A673 (cell line): Measurements from ENCODE around the gene CHAMP1. TPM values are rescaled to one million over a fixed set of nuclear protein-coding genes. Genes with fewer than 3 reads are reported as not detected.

Experiments used
- BruUV-seq: library from RNA; stranded (reverse); fragments of 400-500 nt; replicated peaks from 2 replicates; lab custom pipeline; 2021; lab: Mats Ljungman, UMichigan
- CTCF ChIA-PET: fragments of 300-600 bp; sonication (Branson Sonifier 250); formaldehyde crosslinking; loops from one replicate; lab custom pipeline; 2022; ENCODE audit warnings: antibody characterized with exemption; lab: Charles Lee
- POLR2A ChIA-PET: fragments of 300-600 bp; sonication (Branson Sonifier 250); formaldehyde crosslinking; loops from one replicate; lab custom pipeline; 2022; ENCODE audit warnings: antibody characterized with exemption; ENCODE audit not compliant: low non-redundant PET; lab: Charles Lee
- DNase-seq: peaks from one replicate; pipeline ENCODE4 v3.0.0-alpha.2; 2015; ENCODE audit warnings: low spot score
- H3K27ac ChIP-seq: fragments of 200-600 bp; sonication (generic); 2 replicates; pipeline ENCODE4 v1.5.1; 2016; ENCODE audit warnings: mixed run types, low read depth, mild to moderate bottlenecking, mixed read lengths, antibody characterized with exemption, low read length; ENCODE audit not compliant: poor library complexity, severe bottlenecking
- H3K27me3 ChIP-seq: fragments of 200-600 bp; sonication (generic); replicated peaks from 2 replicates; pipeline ENCODE4 v1.6.1; 2017; ENCODE audit warnings: mixed run types, low read depth, mild to moderate bottlenecking, mixed read lengths, antibody characterized with exemption, low read length; ENCODE audit not compliant: insufficient read depth, poor library complexity
- H3K36me3 ChIP-seq: fragments of 200-600 bp; sonication (generic); 2 replicates; pipeline ENCODE4 v1.6.1; 2016; ENCODE audit warnings: mixed run types, mild to moderate bottlenecking, mixed read lengths, antibody characterized with exemption, low read length; ENCODE audit not compliant: insufficient read depth, poor library complexity, severe bottlenecking
- H3K4me1 ChIP-seq: fragments of 200-600 bp; sonication (generic); 2 replicates; pipeline ENCODE4 v1.6.1; 2017; ENCODE audit warnings: mixed run types, mild to moderate bottlenecking, mixed read lengths, antibody characterized with exemption, low read length; ENCODE audit not compliant: insufficient read depth, poor library complexity, severe bottlenecking
- H3K4me3 ChIP-seq: fragments of 200-600 bp; sonication (generic); 2 replicates; pipeline ENCODE4 v1.5.1; 2016; ENCODE audit warnings: low read depth, mixed run types, mild to moderate bottlenecking, mixed read lengths, low read length; ENCODE audit not compliant: poor library complexity, severe bottlenecking
- H3K9me3 ChIP-seq: fragments of 200-600 bp; sonication (generic); 2 replicates; pipeline ENCODE4 v1.6.1; 2016; ENCODE audit warnings: mixed run types, low read depth, mild to moderate bottlenecking, mixed read lengths, antibody characterized with exemption, low read length; ENCODE audit not compliant: poor library complexity, severe bottlenecking
- EZH2 ChIP-seq: fragments of 200-600 bp; sonication (generic); IDR thresholded peaks from 2 replicates; pipeline ENCODE4 v1.6.1; 2017; ENCODE audit warnings: borderline replicate concordance, low read depth, mild to moderate bottlenecking, mixed read lengths, antibody characterized with exemption, low read length; ENCODE audit not compliant: poor library complexity, severe bottlenecking
- intact Hi-C: fragments of 100-400 bp; cut with micrococcal nuclease; formaldehyde crosslinking; loops from one replicate; pipeline ENCODE4 v1.10.0; 2022; ENCODE audit not compliant: unreplicated experiment
- total RNA-seq: library from RNA; stranded (reverse); gene quantifications from 2 replicates; pipeline ENCODE4 v1.2.3, GENCODE V29; 2021
- TF ChIP-seq, protein P1 (sequence below): fragments of 300-800, 200-600 bp; sonication (generic); conservative IDR thresholded peaks from 2 replicates; pipeline ENCODE4 v1.5.1; 2017; ENCODE audit warnings: low read depth, mild to moderate bottlenecking, antibody characterized with exemption, low read length, moderate library complexity, mixed read lengths

CHAMP1 gene
- total RNA-seq, 1 experiment from 2014 or later = 31.8 TPM

DNA sequence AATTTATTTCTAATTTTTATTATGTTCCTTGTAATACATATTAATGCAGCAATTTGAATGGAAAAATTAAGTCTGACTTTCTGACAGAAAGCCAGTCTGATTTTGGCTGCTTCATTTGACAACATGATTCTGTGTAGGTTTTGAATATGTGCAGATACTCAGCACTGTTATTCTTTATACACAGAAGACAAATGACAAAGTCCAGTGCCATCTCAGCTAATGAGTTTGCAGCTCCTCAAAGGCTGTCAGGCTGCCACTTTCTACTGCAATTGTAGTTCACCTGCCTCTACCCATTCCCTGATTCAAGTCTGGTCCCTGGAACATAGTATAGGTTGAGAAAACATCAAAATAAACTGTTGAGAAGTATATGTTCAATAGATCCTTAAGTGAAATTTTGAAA, 2.9 kb upstream of the CHAMP1 start:
- ChIA-PET POLR2A (no interaction called here), CTCF (no interaction called here)
- Histone ChIP-seq H3K9me3 (no peaks in the 10 kb centered on the region), H3K4me1 (peaks cover 29% of the 10 kb centered on the region), H3K36me3 (peaks cover 4% of the 10 kb centered on the region), H3K4me3 (peak overlapping the region; percentile 0), H3K27me3 (no peaks in the 10 kb centered on the region), H3K27ac (peak overlapping the region; percentile 1)
- DNase-seq = no peak
- intact Hi-C loops = no loop called here
- no peak for TF ChIP-seq EZH2
- TF ChIP-seq, protein P1, sequence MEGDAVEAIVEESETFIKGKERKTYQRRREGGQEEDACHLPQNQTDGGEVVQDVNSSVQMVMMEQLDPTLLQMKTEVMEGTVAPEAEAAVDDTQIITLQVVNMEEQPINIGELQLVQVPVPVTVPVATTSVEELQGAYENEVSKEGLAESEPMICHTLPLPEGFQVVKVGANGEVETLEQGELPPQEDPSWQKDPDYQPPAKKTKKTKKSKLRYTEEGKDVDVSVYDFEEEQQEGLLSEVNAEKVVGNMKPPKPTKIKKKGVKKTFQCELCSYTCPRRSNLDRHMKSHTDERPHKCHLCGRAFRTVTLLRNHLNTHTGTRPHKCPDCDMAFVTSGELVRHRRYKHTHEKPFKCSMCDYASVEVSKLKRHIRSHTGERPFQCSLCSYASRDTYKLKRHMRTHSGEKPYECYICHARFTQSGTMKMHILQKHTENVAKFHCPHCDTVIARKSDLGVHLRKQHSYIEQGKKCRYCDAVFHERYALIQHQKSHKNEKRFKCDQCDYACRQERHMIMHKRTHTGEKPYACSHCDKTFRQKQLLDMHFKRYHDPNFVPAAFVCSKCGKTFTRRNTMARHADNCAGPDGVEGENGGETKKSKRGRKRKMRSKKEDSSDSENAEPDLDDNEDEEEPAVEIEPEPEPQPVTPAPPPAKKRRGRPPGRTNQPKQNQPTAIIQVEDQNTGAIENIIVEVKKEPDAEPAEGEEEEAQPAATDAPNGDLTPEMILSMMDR = no peak
- BruUV-seq = no TSS peak

- ChIA-PET POLR2A (no interaction called here), CTCF (no interaction called here)
- H3K36me3 ChIP-seq = peaks cover 4% of the 10 kb centered on the region
- DNase-seq = peak; percentile 75
- H3K27ac ChIP-seq = no peak overlapping the region
- BruUV-seq = no TSS peak
- no peaks in the 10 kb centered on the region for H3K27me3 ChIP-seq
- TF ChIP-seq, protein P1 = no peak
- no peak for TF ChIP-seq EZH2
- peak overlapping the region; percentile 0 for H3K4me3 ChIP-seq
- intact Hi-C loops = no loop called here
- no peaks in the 10 kb centered on the region for H3K9me3 ChIP-seq
- peaks cover 29% of the 10 kb centered on the region for H3K4me1 ChIP-seq
Measured at GRCh38 chr13:114311908-114312307, 2.4 kb upstream of the CHAMP1 start.

DNA sequence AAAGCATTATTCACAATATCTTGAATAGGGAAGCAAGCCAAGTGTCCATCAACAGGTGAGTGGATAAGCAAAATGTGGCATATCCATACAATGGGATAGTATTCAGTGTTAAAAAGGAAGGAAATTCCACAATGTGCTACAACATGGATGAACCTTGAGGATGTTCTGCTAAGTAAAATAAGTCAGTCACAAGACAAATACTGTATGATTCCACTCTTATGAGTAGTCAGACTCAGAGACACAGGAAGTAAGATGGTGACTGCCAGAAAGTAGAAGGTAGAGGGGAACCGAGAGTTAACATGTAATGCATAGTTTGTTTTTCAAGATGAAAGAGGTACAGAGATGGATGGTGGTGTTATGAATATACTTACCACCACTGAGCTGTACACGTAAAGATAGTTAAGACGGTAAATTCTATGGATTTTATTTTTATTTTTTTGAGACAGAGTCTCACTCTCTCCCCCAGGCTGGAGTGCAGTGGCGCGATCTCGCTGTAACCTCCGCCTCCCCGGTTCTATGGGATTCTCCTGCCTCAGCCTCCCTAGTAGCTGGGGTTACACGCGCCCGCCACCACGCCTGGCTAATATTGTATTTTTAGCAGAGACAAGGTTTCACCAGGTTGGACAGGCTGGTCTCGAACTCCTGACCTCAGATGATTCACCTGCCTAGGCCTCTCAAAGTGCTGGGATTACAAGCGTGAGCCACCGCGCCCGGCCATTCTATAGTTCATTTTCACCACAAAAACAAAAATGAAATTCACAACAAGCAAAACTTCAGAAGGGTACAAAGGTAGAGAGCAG, 1.0 kb upstream of the CHAMP1 start:
- Histone ChIP-seq H3K4me1 (peaks cover 29% of the 10 kb centered on the region), H3K9me3 (no peaks in the 10 kb centered on the region), H3K27me3 (no peaks in the 10 kb centered on the region), H3K36me3 (peaks cover 6% of the 10 kb centered on the region), H3K27ac (peak overlapping the region; percentile 88), H3K4me3 (peak overlapping the region; percentile 85)
- no TSS peak for BruUV-seq
- TF ChIP-seq, protein P1 = no peak
- TF ChIP-seq EZH2 = no peak
- intact Hi-C loops = no loop called here
- DNase-seq = no peak
- ChIA-PET POLR2A (interaction anchor here (0.7 kb wide), 1 partner anchor 83 kb away, joined by 6 read pairs; no protein-coding TSS in a partner anchor), CTCF (no interaction called here)
